Right lobe of liver (tissue), 6 donors: Measurements from ENCODE around the gene ENDOV. TPM values are rescaled to one million over a fixed set of nuclear protein-coding genes. Genes with fewer than 3 reads are reported as not detected.

Experiments
- ATAC-seq, 4 donors: fragments of 200-7000 bp; cut with Tn5 transposase; one replicate each; pipeline ENCODE4 v1.9.1; 2020; ENCODE audit warnings: mild to moderate bottlenecking in 4 of 4, moderate library complexity in 4 of 4
- DNase-seq, 3 donors: peaks; one replicate each; pipeline ENCODE4 v3.0.0-alpha.2; 2020
- H3K27ac ChIP-seq, 3 donors: fragments of 200-600 bp; one replicate each; pipeline ENCODE4 v1.8.0; 2022
- H3K27me3 ChIP-seq, 2 donors: fragments of 200-600 bp; one replicate each; pipeline ENCODE4 v1.8.0; 2022
- H3K36me3 ChIP-seq, 4 donors: fragments of 200-600 bp; sonication (generic) in 1 of 4; one replicate each; pipeline versions ENCODE4 v1.5.1 to v1.8.0; 2017 to 2022; ENCODE audit warnings: control low read depth in 1 of 4
- H3K4me1 ChIP-seq, 4 donors: fragments of 200-600 bp; sonication (generic) in 1 of 4; one replicate each; pipeline versions ENCODE4 v1.5.1 to v1.8.0; 2017 to 2022; ENCODE audit warnings: control low read depth in 1 of 4
- H3K4me3 ChIP-seq, 3 donors: fragments of 200-600 bp; one replicate each; pipeline ENCODE4 v1.8.0; 2022
- H3K9me3 ChIP-seq, 4 donors: fragments of 200-600 bp; sonication (generic) in 1 of 4; one replicate each; pipeline versions ENCODE4 v1.5.1 to v1.8.0; 2017 to 2022; ENCODE audit warnings: control low read depth in 1 of 4
- CTCF ChIP-seq, 4 donors: fragments of 200-600 bp in 3 of 4; fragments of 450-650 bp in 1 of 4; IDR thresholded peaks; one replicate each; pipeline versions ENCODE4 v1.5.1 to v1.8.0; 2016 to 2022; ENCODE audit warnings: antibody characterized with exemption in 4 of 4, mild to moderate bottlenecking in 2 of 4
- POLR2A ChIP-seq: fragments of 450-650 bp; IDR thresholded peaks from one replicate; pipeline ENCODE4 v1.6.1; 2017; ENCODE audit warnings: antibody characterized with exemption, mild to moderate bottlenecking
- WGBS: methylation state at CpG from one replicate; pipeline ENCODE4 v1.1.6; 2018; ENCODE audit warnings: low coverage, low lambda C conversion rate; ENCODE audit not compliant: insufficient coverage; ENCODE audit errors: missing lambda C conversion rate; 5-methylcytosine and 5-hydroxymethylcytosine counted together
- intact Hi-C, 2 donors: fragments of 100-400 bp; cut with DNase I; formaldehyde crosslinking; loops; one replicate each; pipeline versions ENCODE4 v1.11.2 to v1.14.1; 2022
- total RNA-seq, 6 experiments: library from RNA; depleted of rRNA in 2 of 6; stranded (reverse); fragments of >200 nt in 2 of 6; fragmentation: NEBNext Ultra II Directional in 3 of 6; extraction: Animal tissue kit (Norgen Biotek cat#: 25700) in 3 of 6; gene quantifications; one replicate each; pipeline versions ENCODE4 v1.1.0 to v1.2.4, GENCODE V29; 2016 to 2023
- donor health status: DM: no; HTN: yes; CAD: no.
- donor health status: DM: no; HTN: no; CAD: no.
- donor health status: DM: no; HTN: no; CAD: no.
- donor health status: DM: no; HTN: yes; CAD: no.
- donor health status: DM: no; HTN: yes; CAD: no.

ENDOV gene
- total RNA-seq, 6 experiments from 2014 or later = 6.8 to 14.1 (median 11.3) TPM

GRCh38 chr17:80476877-80477646, 62.1 kb downstream of the ENDOV start:
- intact Hi-C loops = no loop called here
- Histone ChIP-seq H3K27me3 (peaks cover 0 to 40% of the 10 kb centered on the region in 2 donors), H3K36me3 (no peaks in the 10 kb centered on the region), H3K27ac (no peak overlapping the region), H3K9me3 (no peaks in the 10 kb centered on the region), H3K4me3 (no peak overlapping the region), H3K4me1 (peaks cover 0 to 28% (median 0%) of the 10 kb centered on the region in 4 donors)
- TF ChIP-seq CTCF (IDR thresholded peaks at IDR 0.05) (no peak), POLR2A (no peak)
- no CpG with 5 or more reads among the region's 84 CpGs for WGBS
- ATAC-seq (no peak), DNase-seq (no peak)

- Histone ChIP-seq H3K27ac (no peak overlapping the region), H3K27me3 (peaks cover 0 to 40% of the 10 kb centered on the region in 2 donors), H3K36me3 (no peaks in the 10 kb centered on the region), H3K4me3 (no peak overlapping the region), H3K4me1 (peaks cover 0 to 28% (median 0%) of the 10 kb centered on the region in 4 donors), H3K9me3 (no peaks in the 10 kb centered on the region)
- intact Hi-C loops = no loop called here
- TF ChIP-seq CTCF (IDR thresholded peaks at IDR 0.05) (peak in 3 of 4 donors; percentile 13 to 34 (median 22)), POLR2A (no peak)
- DNase-seq (no peak), ATAC-seq (peak in 2 of 4 donors; percentile 45)
- WGBS = 6% methylated on average over 16 of the region's 103 CpGs
Observed at GRCh38 chr17:80477647-80478478, 62.9 kb downstream of the ENDOV start.

- intact Hi-C loops = no loop called here
- DNase-seq (no peak), ATAC-seq (no peak)
- peaks cover 0 to 40% of the 10 kb centered on the region in 2 donors for H3K27me3 ChIP-seq
- 10% methylated on average over 8 of the region's 51 CpGs for WGBS
- TF ChIP-seq CTCF (IDR thresholded peaks at IDR 0.05) = no peak
- no peak for TF ChIP-seq POLR2A
- no peaks in the 10 kb centered on the region for H3K36me3 ChIP-seq
- H3K4me1 ChIP-seq = peaks cover 0 to 28% (median 0%) of the 10 kb centered on the region in 4 donors
- no peak overlapping the region for H3K27ac ChIP-seq
- no peak overlapping the region for H3K4me3 ChIP-seq
- H3K9me3 ChIP-seq = no peaks in the 10 kb centered on the region
Observed at GRCh38 chr17:80478487-80479245, 63.7 kb downstream of the ENDOV start.

GRCh38 chr17:80479246-80479566, 64.2 kb downstream of the ENDOV start:
- intact Hi-C loops = no loop called here
- DNase-seq = no peak
- no peaks in the 10 kb centered on the region for H3K36me3 ChIP-seq
- 37% methylated on average over 5 of the region's 9 CpGs for WGBS
- peaks cover 0 to 40% of the 10 kb centered on the region in 2 donors for H3K27me3 ChIP-seq
- no peak overlapping the region for H3K4me3 ChIP-seq
- TF ChIP-seq CTCF (IDR thresholded peaks at IDR 0.05) (no peak), POLR2A (no peak)
- H3K9me3 ChIP-seq = no peaks in the 10 kb centered on the region
- H3K27ac ChIP-seq = no peak overlapping the region
- peaks cover 0 to 28% (median 0%) of the 10 kb centered on the region in 4 donors for H3K4me1 ChIP-seq
- no peak for ATAC-seq
